ENCODE results near the gene USP47. TPM values are rescaled to one million over a fixed set of nuclear protein-coding genes. Genes with fewer than 3 reads are reported as not detected.
A peak's percentile ranks its signal among the peaks of the same experiment; 100 is the strongest.

The USP47 gene
- total RNA-seq, 1 experiment from 2014 or later: 24.2 TPM

DNA sequence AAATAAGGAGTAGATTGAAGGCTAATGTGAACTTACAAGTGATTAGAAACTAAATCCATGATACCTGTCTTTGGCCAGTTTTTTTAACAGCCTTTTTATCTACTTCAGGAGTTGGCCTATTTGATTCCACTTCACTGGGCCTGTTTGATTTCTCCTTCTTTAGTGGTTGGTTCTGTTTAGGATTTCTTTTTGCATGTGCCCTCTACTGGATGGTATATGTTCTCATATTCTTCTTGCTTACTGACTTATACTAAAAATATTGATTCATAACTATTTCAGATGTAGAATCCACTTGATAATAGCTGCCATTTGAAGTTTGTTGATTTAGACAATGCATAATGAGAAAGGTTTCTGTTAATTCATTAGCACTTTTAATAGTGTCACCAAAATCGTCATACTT lies 53.9 kb downstream of the USP47 start:
- ChIA-PET POLR2A (ENCODE audit: unreplicated experiment) (no interaction called here), CTCF (no interaction called here)
- H3K4me1 ChIP-seq (replicated peaks; ENCODE audit: insufficient read depth): no peaks in the 10 kb centered on the region
- H3K27ac ChIP-seq: no peak overlapping the region
- H3K9me2 ChIP-seq (ENCODE audit: insufficient read depth): no peaks in the 10 kb centered on the region
- no peaks in the 10 kb centered on the region for H4K20me1 ChIP-seq (ENCODE audit: insufficient read depth)
- no peak overlapping the region for H3K4me3 ChIP-seq
- no peak for DNase-seq
- H3K79me2 ChIP-seq (ENCODE audit: low read depth): no peaks in the 10 kb centered on the region
- no peaks in the 10 kb centered on the region for H3K27me3 ChIP-seq (ENCODE audit: insufficient read depth, low read depth)
- no peaks in the 10 kb centered on the region for H3K9me3 ChIP-seq (ENCODE audit: insufficient read depth, low read depth)
- BruUV-seq (replicated peaks): no TSS peak
- intact Hi-C loops (cut with micrococcal nuclease; ENCODE audit: unreplicated experiment): no loop called here
- H3K4me2 ChIP-seq: no peak overlapping the region
- H3K36me3 ChIP-seq (ENCODE audit: low read depth): no peaks in the 10 kb centered on the region
- H2AFZ ChIP-seq: no peak overlapping the region
- no peak for TF ChIP-seq EZH2 (IDR thresholded peaks at IDR 0.05; ENCODE audit: low read depth)
- TF ChIP-seq, protein P1, sequence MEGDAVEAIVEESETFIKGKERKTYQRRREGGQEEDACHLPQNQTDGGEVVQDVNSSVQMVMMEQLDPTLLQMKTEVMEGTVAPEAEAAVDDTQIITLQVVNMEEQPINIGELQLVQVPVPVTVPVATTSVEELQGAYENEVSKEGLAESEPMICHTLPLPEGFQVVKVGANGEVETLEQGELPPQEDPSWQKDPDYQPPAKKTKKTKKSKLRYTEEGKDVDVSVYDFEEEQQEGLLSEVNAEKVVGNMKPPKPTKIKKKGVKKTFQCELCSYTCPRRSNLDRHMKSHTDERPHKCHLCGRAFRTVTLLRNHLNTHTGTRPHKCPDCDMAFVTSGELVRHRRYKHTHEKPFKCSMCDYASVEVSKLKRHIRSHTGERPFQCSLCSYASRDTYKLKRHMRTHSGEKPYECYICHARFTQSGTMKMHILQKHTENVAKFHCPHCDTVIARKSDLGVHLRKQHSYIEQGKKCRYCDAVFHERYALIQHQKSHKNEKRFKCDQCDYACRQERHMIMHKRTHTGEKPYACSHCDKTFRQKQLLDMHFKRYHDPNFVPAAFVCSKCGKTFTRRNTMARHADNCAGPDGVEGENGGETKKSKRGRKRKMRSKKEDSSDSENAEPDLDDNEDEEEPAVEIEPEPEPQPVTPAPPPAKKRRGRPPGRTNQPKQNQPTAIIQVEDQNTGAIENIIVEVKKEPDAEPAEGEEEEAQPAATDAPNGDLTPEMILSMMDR (conservative IDR thresholded peaks at IDR 0.05): peak; percentile 38; the same call in 1 of the 2 replicates
- 0 out of 2 replicates have a peak, but pooled peaks cover 2% of the 10 kb centered on the region for H3F3A ChIP-seq (ENCODE audit: insufficient read depth, low read depth)

DNA sequence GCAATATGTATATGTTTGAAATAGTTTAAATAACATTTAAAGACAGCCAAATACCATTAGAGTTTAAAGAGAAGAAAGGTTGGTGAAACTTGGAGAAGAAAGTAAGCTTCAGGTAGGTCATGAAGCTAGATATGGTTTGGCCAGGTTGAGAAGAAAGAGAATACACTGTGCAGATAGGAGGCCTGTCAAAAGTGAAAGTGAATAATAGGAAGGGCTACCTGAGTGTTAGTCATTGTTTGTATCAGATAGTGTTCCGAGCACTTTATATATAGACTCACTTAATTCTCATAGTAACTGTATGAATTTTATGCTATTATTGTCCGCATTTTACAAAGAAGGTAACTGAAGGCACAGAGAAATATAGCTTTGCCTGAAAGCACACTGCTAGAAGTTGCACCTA lies 56.9 kb downstream of the USP47 start:
- H3K4me2 ChIP-seq: no peak overlapping the region
- CTCF ChIA-PET: no interaction called here
- no peak for DNase-seq
- no TSS peak for BruUV-seq (replicated peaks)
- no peaks in the 10 kb centered on the region for H3K4me1 ChIP-seq (replicated peaks; ENCODE audit: insufficient read depth)
- H3K4me3 ChIP-seq: no peak overlapping the region
- no peaks in the 10 kb centered on the region for H3K9me3 ChIP-seq (ENCODE audit: insufficient read depth, low read depth)
- no peaks in the 10 kb centered on the region for H4K20me1 ChIP-seq (ENCODE audit: insufficient read depth)
- no peaks in the 10 kb centered on the region for H3K79me2 ChIP-seq (ENCODE audit: low read depth)
- no peak overlapping the region for H3K27ac ChIP-seq
- intact Hi-C loops (cut with micrococcal nuclease; ENCODE audit: unreplicated experiment): no loop called here
- no peaks in the 10 kb centered on the region for H3K9me2 ChIP-seq (ENCODE audit: insufficient read depth)
- 0 out of 2 replicates have a peak, but pooled peaks cover 2% of the 10 kb centered on the region for H3F3A ChIP-seq (ENCODE audit: insufficient read depth, low read depth)
- no peaks in the 10 kb centered on the region for H3K27me3 ChIP-seq (ENCODE audit: insufficient read depth, low read depth)
- POLR2A ChIA-PET (ENCODE audit: unreplicated experiment): interaction anchor here (0.6 kb wide), 1 partner anchor 10 kb away, joined by 10 read pairs; no protein-coding TSS in a partner anchor
- TF ChIP-seq EZH2 (IDR thresholded peaks at IDR 0.05; ENCODE audit: low read depth): no peak
- TF ChIP-seq, protein P1 (conservative IDR thresholded peaks at IDR 0.05): no peak
- H2AFZ ChIP-seq: no peak overlapping the region
- H3K36me3 ChIP-seq (ENCODE audit: low read depth): no peaks in the 10 kb centered on the region

DNA sequence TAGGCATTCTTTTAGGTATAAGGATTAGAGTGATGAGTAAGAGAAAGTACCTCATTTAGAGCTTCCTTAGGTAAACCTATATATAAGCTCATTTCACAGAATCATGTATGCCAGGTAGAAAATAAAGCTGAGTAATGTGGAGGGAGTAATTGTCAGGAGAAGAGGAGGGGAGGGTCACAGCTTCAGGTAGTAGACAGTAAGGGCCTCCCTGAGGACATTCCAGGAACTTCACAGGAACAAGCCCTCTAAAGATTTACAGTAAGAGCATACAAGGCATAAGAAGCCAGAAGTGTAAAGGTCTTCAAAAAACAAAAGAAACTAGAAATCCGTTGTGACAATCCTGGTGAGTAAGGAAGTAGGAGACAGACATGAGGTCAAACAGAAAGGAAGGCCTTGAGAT lies 57.6 kb downstream of the USP47 start:
- POLR2A ChIA-PET (ENCODE audit: unreplicated experiment): interaction anchor here (0.6 kb wide), 1 partner anchor 11 kb away, joined by 10 read pairs; no protein-coding TSS in a partner anchor

More for the DNA sequence above, 57.6 kb downstream of the USP47 start:
- intact Hi-C loops (cut with micrococcal nuclease; ENCODE audit: unreplicated experiment): no loop called here
- Histone ChIP-seq H3K27me3 (ENCODE audit: insufficient read depth, low read depth) (no peaks in the 10 kb centered on the region), H3K79me2 (ENCODE audit: low read depth) (no peaks in the 10 kb centered on the region), H4K20me1 (ENCODE audit: insufficient read depth) (no peaks in the 10 kb centered on the region), H3K9me2 (ENCODE audit: insufficient read depth) (no peaks in the 10 kb centered on the region), H3K4me2 (no peak overlapping the region), H3K27ac (no peak overlapping the region), H2AFZ (no peak overlapping the region), H3K4me3 (no peak overlapping the region), H3F3A (ENCODE audit: insufficient read depth, low read depth) (0 out of 2 replicates have a peak, but pooled peaks cover 2% of the 10 kb centered on the region), H3K36me3 (ENCODE audit: low read depth) (no peaks in the 10 kb centered on the region), H3K9me3 (ENCODE audit: insufficient read depth, low read depth) (no peaks in the 10 kb centered on the region), H3K4me1 (replicated peaks; ENCODE audit: insufficient read depth) (no peaks in the 10 kb centered on the region)
- CTCF ChIA-PET: no interaction called here
- no TSS peak for BruUV-seq (replicated peaks)
- TF ChIP-seq EZH2 (IDR thresholded peaks at IDR 0.05; ENCODE audit: low read depth): no peak
- TF ChIP-seq, protein P1 (conservative IDR thresholded peaks at IDR 0.05): no peak
- no peak for DNase-seq

All from PC-9 (cell line).